GM19099 (cell line): ENCODE measurements around the gene PLEKHF1.

Source experiments
- POLR2A ChIP-seq: IDR thresholded peaks from 3 replicates; pipeline ENCODE4 v1.6.1; 2011; ENCODE audit warnings: low read depth; ENCODE audit not compliant: insufficient read length; ENCODE audit errors: extremely low read depth

The PLEKHF1 gene

GRCh38 chr19:29628661-29629385 is 36.4 kb upstream of the PLEKHF1 start:
- TF ChIP-seq POLR2A, result no peak

DNA sequence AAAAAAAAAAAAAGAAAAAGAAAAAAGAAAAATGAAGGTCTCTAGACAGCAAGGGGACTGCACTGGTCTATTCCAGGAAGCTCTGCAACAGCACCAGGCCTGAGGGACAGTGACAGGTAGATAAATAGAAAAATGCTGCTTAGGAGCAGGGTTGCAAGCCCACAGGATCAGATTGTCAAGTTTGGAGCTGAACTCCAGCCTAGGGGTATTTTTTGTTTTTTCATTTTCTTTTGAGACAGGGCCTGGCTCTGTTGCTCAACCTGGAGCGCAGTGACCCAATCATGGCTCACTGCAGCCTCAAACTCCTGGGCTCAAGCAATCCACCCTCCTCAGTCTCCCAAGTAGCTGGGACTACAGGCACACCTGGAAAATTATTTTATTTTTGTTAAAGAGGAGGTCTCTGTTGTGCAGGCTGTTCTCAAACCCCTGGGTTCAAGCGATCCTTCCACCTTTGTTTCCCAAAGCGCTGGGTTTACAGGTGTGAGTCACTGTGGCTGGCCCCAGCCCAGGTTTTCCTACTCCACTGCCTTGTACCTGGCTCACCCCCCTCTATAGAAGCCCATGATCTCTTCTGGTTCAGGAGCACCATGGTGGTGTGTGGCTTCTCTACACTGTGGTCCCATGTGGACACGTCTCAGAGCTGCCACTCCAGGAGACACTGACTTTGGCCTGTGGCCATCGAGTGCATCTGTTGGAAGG is 35.3 kb upstream of the PLEKHF1 start:
- TF ChIP-seq POLR2A, result no peak

DNA sequence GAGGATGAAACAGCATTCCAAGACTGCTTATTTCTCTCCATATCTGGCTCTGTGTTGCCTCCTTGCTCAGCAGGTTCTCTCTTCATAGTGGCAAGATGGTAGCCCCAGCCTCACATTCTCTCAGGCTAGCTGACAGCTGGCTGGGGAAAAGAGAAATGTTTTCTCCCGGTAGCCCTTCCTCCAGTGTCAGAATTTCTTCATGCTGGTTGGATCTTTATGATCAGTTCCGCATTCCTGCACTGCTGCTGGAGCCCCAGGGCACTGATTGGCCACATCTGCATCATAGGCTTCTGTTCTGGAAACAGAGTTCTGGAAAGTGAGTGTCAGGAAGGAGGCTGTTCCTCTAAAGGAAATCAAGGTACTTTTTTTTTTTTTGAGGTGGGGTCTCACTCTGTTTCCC is 34.6 kb upstream of the PLEKHF1 start:
- TF ChIP-seq POLR2A, result no peak

- TF ChIP-seq POLR2A, result no peak
Observed at GRCh38 chr19:29631450-29631849, 33.8 kb upstream of the PLEKHF1 start.

DNA sequence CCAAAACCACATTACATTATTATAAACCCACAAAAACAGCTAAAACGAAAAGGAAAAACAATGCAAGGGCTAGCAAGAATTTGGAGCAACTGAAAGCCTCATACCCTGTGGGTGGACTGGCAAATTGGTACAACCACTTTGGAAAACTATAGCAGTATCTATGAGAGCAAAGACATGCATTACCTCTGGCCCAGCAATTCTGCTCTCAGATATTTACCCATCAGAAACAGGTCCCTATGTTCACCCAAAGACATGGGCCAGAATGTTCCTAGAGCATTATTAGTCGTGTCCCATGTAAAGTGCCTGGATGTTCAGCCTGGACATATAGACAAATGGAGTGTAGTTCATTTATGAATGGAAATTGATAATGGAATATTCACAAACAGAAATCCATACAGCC is 31.3 kb upstream of the PLEKHF1 start:
- no peak for TF ChIP-seq POLR2A

- TF ChIP-seq POLR2A, result no peak
Observed at GRCh38 chr19:29634423-29635130, 30.7 kb upstream of the PLEKHF1 start.

DNA sequence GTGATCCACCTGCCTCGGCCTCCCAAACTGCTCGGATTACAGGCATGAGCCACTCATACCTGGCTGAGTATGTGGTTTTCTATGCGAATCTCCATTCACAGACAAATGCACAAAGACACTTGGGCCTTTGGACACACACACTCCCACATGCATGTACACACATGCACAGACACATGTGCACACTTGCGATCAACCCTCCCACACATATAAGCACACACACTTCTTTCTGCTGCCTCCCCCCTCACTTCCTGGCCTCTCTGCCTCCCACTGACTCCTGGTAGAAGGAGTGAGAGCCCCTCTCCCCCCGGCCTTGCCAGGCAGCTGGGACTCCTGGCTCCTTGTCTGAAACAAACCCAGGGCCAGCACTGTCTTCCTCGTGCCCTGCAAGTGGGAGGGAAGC is 29.3 kb upstream of the PLEKHF1 start:
- no peak for TF ChIP-seq POLR2A

- no peak for TF ChIP-seq POLR2A
Observed at GRCh38 chr19:29636553-29637360, 28.5 kb upstream of the PLEKHF1 start.

DNA sequence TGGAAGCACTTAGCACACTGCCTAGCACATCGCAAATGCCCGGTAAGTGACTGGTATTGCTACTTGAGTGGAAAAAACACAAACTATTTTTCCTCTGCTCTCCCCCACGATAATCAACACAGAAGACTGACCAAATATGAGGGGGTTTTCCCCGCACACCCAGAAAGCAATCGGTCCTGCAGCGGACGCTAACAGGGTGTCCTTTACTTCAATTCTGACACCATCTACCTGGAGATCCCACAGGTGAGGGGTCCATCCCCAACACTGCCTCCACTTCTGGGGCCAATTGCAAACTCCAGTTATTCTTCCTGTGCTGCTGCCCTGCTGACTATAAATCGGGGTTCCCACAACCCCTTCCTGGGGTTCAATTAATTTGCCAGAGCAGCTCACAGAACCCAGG is 26.2 kb upstream of the PLEKHF1 start:
- no peak for TF ChIP-seq POLR2A

DNA sequence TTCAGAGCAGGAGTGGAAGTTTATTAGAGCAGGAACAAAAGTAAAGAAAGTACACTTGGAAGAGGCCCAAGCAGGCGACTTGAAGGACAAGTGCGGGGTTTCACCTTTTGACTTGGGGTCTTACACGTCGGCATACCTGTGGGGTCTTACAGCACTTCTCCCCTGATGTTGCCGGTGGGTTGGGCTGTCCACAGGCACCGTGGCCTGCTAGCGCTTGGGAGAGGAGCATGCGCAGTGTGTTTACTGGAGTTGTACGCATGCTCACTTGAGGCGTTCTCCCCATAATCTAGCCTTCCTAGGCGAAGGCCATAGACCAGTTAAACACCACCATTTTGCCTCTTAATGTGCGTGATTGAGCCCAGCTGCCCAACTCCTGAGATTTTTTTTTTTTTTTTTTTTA is 25.0 kb upstream of the PLEKHF1 start:
- TF ChIP-seq POLR2A, result no peak

DNA sequence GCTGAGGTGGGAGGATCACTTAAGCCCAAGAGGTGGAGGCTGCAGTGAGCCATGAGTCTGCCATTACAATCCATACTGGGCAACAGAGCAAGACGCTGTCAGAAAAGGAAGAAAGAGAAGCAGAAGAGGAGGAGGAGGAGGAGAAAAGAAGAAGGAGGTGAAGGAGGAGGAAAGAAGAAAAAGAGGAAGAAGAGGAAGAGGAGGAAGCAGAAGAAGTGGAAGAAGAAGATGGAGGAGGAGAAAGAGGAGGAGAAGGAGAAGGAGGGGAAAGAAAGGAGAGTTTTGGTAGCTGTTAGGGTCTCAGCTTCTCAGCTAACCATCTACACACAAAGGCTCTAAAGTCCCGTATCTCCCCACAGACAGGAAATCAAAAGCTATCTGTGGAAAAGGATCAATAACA is 23.7 kb upstream of the PLEKHF1 start:
- no peak for TF ChIP-seq POLR2A

GRCh38 chr19:29643361-29643935 is 21.8 kb upstream of the PLEKHF1 start:
- TF ChIP-seq POLR2A, result no peak

GRCh38 chr19:29644210-29644609 is 21.1 kb upstream of the PLEKHF1 start:
- TF ChIP-seq POLR2A, result no peak

DNA sequence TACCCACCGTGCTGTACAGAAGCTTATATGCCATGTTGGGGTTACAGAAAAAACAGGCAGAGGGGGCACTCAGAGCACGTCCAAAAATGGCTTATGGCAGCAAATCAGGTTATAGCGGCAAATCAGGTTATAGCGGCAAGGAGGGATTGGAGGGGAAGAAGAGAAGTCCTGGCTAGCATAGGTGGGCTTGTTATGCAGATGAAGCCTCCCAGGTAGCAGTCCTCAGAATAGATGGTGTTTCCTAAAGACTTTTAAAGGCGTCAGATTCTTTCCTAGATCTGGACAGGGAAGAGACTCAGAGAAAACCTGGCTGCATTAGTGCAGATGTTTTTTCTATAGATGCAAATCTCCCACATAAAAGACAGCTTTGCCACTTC is 19.8 kb upstream of the PLEKHF1 start:
- no peak for TF ChIP-seq POLR2A

DNA sequence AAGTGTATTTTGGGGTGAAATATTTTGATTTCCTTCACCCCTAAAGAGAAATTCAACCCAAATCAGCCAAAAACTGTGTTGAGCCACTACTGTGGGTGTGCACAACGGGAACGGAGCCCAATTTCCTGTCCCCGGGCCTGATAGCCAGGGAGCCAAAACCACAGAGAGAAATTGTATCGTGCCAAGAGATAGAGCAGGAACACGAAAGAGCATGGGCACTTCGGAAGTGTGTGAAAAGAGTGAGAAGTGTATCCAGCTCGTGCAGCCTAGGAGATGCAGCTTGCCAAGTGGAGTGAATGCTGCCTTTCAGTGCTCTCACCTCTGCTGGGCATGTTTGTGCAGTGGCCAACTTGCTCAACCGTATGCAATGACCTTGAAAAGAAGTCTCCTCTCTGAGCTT is 19.4 kb upstream of the PLEKHF1 start:
- TF ChIP-seq POLR2A, result no peak

- TF ChIP-seq POLR2A, result no peak
Observed at GRCh38 chr19:29650772-29651387, 14.4 kb upstream of the PLEKHF1 start.
